Nephron (organoid): Measurements from ENCODE around the gene VPS9D1.

Source experiments
- H3K27ac Mint-ChIP-seq, 3 experiments: 2 replicates each; pipeline ENCODE4 v1.8.0; 2020; ENCODE audit warnings: mixed read lengths in 3 of 3, mild to moderate bottlenecking in 2 of 3, moderate library complexity in 1 of 3
- H3K27me3 Mint-ChIP-seq: 2 replicates; pipeline ENCODE4 v1.8.0; 2021; ENCODE audit warnings: low read depth, mild to moderate bottlenecking, moderate library complexity, mixed read lengths
- H3K36me3 Mint-ChIP-seq: 2 replicates; pipeline ENCODE4 v1.8.0; 2020; ENCODE audit warnings: low read depth, mixed read lengths
- H3K4me1 Mint-ChIP-seq: 2 replicates; pipeline ENCODE4 v1.8.0; 2020; ENCODE audit warnings: mixed read lengths
- H3K4me3 Mint-ChIP-seq, 3 experiments: 2 replicates each; pipeline ENCODE4 v1.8.0; 2020; ENCODE audit warnings: mild to moderate bottlenecking in 3 of 3, mixed read lengths in 3 of 3, moderate library complexity in 2 of 3
- H3K9me3 Mint-ChIP-seq: 2 replicates; pipeline ENCODE4 v1.8.0; 2020; ENCODE audit warnings: mixed read lengths
- CTCF ChIP-seq, 3 experiments: fragments of 200-600 bp; sonication (generic); IDR thresholded peaks; one replicate each; pipeline ENCODE4 v1.5.0; 2021; ENCODE audit warnings: antibody characterized with exemption in 3 of 3; ENCODE audit not compliant: unreplicated experiment in 3 of 3

VPS9D1 gene

GRCh38 chr16:89742948-89743347 is 22.2 kb upstream of the VPS9D1 start:
- H3K4me3 Mint-ChIP-seq: no peak overlapping the region
- H3K9me3 Mint-ChIP-seq: no peaks in the 10 kb centered on the region
- H3K27ac Mint-ChIP-seq: no peak overlapping the region
- TF ChIP-seq CTCF (IDR thresholded peaks at IDR 0.05; ENCODE audit: unreplicated experiment in 3 of 3): no peak
- H3K4me1 Mint-ChIP-seq: no peaks in the 10 kb centered on the region
- no peaks in the 10 kb centered on the region for H3K27me3 Mint-ChIP-seq
- peaks cover 36% of the 10 kb centered on the region for H3K36me3 Mint-ChIP-seq

GRCh38 chr16:89741342-89742014 is 20.8 kb upstream of the VPS9D1 start:
- Mint-ChIP-seq H3K27me3 (no peaks in the 10 kb centered on the region), H3K4me3 (no peak overlapping the region), H3K36me3 (peaks cover 49% of the 10 kb centered on the region), H3K9me3 (no peaks in the 10 kb centered on the region), H3K27ac (no peak overlapping the region), H3K4me1 (no peaks in the 10 kb centered on the region)
- no peak for TF ChIP-seq CTCF (IDR thresholded peaks at IDR 0.05; ENCODE audit: unreplicated experiment in 3 of 3)

- no peaks in the 10 kb centered on the region for H3K4me1 Mint-ChIP-seq
- H3K27ac Mint-ChIP-seq: no peak overlapping the region
- no peaks in the 10 kb centered on the region for H3K27me3 Mint-ChIP-seq
- peaks cover 57% of the 10 kb centered on the region for H3K36me3 Mint-ChIP-seq
- H3K4me3 Mint-ChIP-seq: no peak overlapping the region
- no peak for TF ChIP-seq CTCF (IDR thresholded peaks at IDR 0.05; ENCODE audit: unreplicated experiment in 3 of 3)
- no peaks in the 10 kb centered on the region for H3K9me3 Mint-ChIP-seq
These were observed 18.7 kb upstream of the VPS9D1 start for GRCh38 chr16:89739383-89739782.

DNA sequence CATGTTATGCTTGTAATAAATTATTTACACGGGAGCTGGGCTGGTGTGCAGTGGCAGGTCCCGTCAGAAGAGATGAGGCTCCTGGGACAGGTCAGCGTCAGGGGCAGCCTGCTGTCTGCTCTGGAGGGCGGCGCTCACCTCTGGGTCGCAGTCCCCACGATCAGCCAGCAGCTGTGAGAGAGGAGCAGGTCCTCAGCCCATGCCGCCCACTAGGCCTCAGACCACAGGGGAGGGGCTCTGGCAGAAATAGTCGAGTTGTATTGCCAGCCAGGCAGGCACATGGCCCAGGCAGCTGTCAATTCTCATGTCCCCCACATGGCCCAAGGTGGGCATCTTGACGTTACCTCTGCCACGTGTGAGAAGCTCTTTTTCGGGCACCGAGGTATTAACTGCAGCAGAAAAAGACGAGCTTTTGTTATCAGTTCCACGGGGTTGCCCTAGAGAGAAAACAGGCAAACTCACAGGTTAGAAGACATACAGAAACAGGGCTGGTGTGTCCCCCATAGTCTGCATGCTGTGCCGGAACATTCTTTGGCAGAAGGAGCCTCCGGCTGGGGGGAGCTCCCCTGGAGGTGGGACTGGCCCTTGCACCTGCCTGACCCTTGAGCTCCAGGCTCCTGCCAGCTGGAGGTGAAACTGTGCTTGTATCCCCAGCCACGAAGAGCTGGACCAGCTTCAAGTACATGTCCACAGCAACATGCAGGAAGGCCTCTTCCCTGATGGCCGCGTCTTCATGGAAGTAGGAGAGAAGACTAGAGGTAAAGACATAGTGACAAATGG is 18.0 kb upstream of the VPS9D1 start:
- Mint-ChIP-seq H3K27ac (no peak overlapping the region), H3K27me3 (no peaks in the 10 kb centered on the region), H3K36me3 (peaks cover 60% of the 10 kb centered on the region), H3K4me1 (no peaks in the 10 kb centered on the region), H3K9me3 (no peaks in the 10 kb centered on the region), H3K4me3 (no peak overlapping the region)
- TF ChIP-seq CTCF (IDR thresholded peaks at IDR 0.05; ENCODE audit: unreplicated experiment in 3 of 3): no peak

DNA sequence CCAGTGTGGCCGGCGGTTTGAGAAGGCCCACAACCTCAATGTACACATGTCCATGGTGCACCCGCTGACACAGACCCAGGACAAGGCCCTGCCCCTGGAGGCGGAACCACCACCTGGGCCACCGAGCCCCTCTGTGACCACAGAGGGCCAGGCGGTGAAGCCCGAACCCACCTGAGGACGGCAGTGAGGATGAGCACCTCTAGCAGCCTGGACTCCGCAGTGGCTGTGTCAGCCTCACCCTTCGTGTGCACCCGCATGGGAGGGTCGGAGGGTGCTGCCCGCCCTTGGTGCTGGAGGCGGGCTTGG is 17.3 kb upstream of the VPS9D1 start:
- H3K27me3 Mint-ChIP-seq: no peaks in the 10 kb centered on the region
- no peak overlapping the region for H3K4me3 Mint-ChIP-seq
- no peaks in the 10 kb centered on the region for H3K9me3 Mint-ChIP-seq
- peaks cover 62% of the 10 kb centered on the region for H3K36me3 Mint-ChIP-seq
- H3K4me1 Mint-ChIP-seq: no peaks in the 10 kb centered on the region
- no peak overlapping the region for H3K27ac Mint-ChIP-seq
- no peak for TF ChIP-seq CTCF (IDR thresholded peaks at IDR 0.05; ENCODE audit: unreplicated experiment in 3 of 3)
